ENCODE results near the gene ALDH16A1.

Gene ALDH16A1

GRCh38 chr19:49411681-49412326 is 41.2 kb upstream of the ALDH16A1 start:
- no peak for DNase-seq (ENCODE audit: low spot score)
- TF ChIP-seq CTCF (IDR thresholded peaks at IDR 0.05; ENCODE audit: extremely low read depth, missing control alignments): no peak

- TF ChIP-seq CTCF (IDR thresholded peaks at IDR 0.05; ENCODE audit: extremely low read depth, missing control alignments): no peak
Measured at GRCh38 chr19:49413348-49413747, 39.7 kb upstream of the ALDH16A1 start.

GRCh38 chr19:49414256-49414655 is 38.8 kb upstream of the ALDH16A1 start:
- TF ChIP-seq CTCF (IDR thresholded peaks at IDR 0.05; ENCODE audit: extremely low read depth, missing control alignments): no peak

More at GRCh38 chr19:49413348-49413747, 39.7 kb upstream of the ALDH16A1 start:
- no peak for DNase-seq (ENCODE audit: low spot score)

GRCh38 chr19:49415102-49415809 is 37.8 kb upstream of the ALDH16A1 start:
- DNase-seq (ENCODE audit: low spot score): peak; percentile 81
- TF ChIP-seq CTCF (IDR thresholded peaks at IDR 0.05; ENCODE audit: extremely low read depth, missing control alignments): no peak

More at GRCh38 chr19:49414256-49414655, 38.8 kb upstream of the ALDH16A1 start:
- DNase-seq (ENCODE audit: low spot score): peak; percentile 19

- TF ChIP-seq CTCF (IDR thresholded peaks at IDR 0.05; ENCODE audit: extremely low read depth, missing control alignments): no peak
- peak; percentile 11 for DNase-seq (ENCODE audit: low spot score)
Measured at GRCh38 chr19:49415810-49416200, 37.2 kb upstream of the ALDH16A1 start.

- peak; percentile 12 for DNase-seq (ENCODE audit: low spot score)
- TF ChIP-seq CTCF (IDR thresholded peaks at IDR 0.05; ENCODE audit: extremely low read depth, missing control alignments): no peak
Measured at GRCh38 chr19:49417088-49417487, 35.9 kb upstream of the ALDH16A1 start.

GRCh38 chr19:49418511-49418910 is 34.5 kb upstream of the ALDH16A1 start:
- no peak for DNase-seq (ENCODE audit: low spot score)
- TF ChIP-seq CTCF (IDR thresholded peaks at IDR 0.05; ENCODE audit: extremely low read depth, missing control alignments): no peak
